ENCODE measurements around the gene KLHL5. TPM values are rescaled to one million over a fixed set of nuclear protein-coding genes. Genes with fewer than 3 reads are reported as not detected.

The KLHL5 gene
- total and polyA plus RNA-seq, 9 of the 15 experiments (the other 6 are each of a cell fraction or from before 2014, with no cell fraction given): 8.0 to 30.8 (median 22.1) TPM

DNA sequence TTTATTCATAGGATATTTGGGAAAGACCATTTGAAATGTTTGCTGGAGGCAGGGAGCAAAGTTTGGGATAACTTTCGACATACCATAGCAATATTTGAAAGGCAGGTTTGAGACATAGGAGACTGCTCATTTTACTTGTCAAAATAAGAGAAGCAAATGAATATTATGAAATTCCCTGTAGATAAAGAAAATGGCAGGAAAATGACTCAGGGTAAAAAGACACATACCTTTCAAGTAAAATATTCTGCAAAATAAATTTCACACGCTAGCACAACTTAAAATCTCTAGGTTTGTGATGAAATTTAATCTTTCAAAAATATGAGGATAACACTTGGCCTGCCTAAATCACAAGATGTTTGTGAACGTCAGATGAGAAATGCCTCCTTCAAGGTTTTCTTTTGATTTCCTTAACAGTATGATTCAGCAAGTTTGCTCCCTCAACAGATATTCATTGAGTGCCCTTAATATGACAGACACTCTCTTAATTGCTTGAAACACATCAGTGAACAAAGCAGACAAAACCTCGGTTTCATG lies 36.4 kb upstream of the KLHL5 start (continued):
- TF ChIP-seq MAFF (IDR thresholded peaks at IDR 0.05; ENCODE audit: low read length) (peak; percentile 86), ZNF561 (CRISPR knock-in tag; conservative IDR thresholded peaks at IDR 0.05) (no peak), C11orf30 (IDR thresholded peaks at IDR 0.05; ENCODE audit: low read depth) (peak; percentile 95), ZBTB8A (IDR thresholded peaks at IDR 0.05; ENCODE audit: partially characterized antibody) (no peak), BACH1 (tag; IDR thresholded peaks at IDR 0.05) (peak; percentile 69), FOSL1 (tag; conservative IDR thresholded peaks at IDR 0.05) (0 out of 2 replicates have a peak, but pooled peaks have one; percentile 28), ZFPM2 (CRISPR knock-in tag; IDR thresholded peaks at IDR 0.05) (no peak), SREBF2 (CRISPR knock-in tag; IDR thresholded peaks at IDR 0.05) (no peak), TRIM28 (IDR thresholded peaks at IDR 0.05) (0 out of 2 replicates have a peak, but pooled peaks have one; percentile 40), MEIS2 (IDR thresholded peaks at IDR 0.05; ENCODE audit: partially characterized antibody) (peak; percentile 61), ZNF316 (IDR thresholded peaks at IDR 0.05) (peak; percentile 97), ILF3 (IDR thresholded peaks at IDR 0.05; ENCODE audit: borderline replicate concordance) (no peak), CBX8 (IDR thresholded peaks at IDR 0.05; ENCODE audit: borderline replicate concordance, extremely low read depth, low read depth, low read length, poor library complexity, severe bottlenecking) (no peak), MAFG (tag; conservative IDR thresholded peaks at IDR 0.05) (peak; percentile 93), ZNF766 (CRISPR knock-in tag; conservative IDR thresholded peaks at IDR 0.05) (peak; percentile 50; the same call in 1 of the 2 replicates), MAFK (IDR thresholded peaks at IDR 0.05; ENCODE audit: low read length) (peak; percentile 85)
- TF ChIP-seq, protein P1, sequence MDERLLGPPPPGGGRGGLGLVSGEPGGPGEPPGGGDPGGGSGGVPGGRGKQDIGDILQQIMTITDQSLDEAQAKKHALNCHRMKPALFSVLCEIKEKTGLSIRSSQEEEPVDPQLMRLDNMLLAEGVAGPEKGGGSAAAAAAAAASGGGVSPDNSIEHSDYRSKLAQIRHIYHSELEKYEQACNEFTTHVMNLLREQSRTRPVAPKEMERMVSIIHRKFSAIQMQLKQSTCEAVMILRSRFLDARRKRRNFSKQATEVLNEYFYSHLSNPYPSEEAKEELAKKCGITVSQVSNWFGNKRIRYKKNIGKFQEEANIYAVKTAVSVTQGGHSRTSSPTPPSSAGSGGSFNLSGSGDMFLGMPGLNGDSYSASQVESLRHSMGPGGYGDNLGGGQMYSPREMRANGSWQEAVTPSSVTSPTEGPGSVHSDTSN (CRISPR knock-in tag; IDR thresholded peaks at IDR 0.05; ENCODE audit: low read depth): no peak
- TF ChIP-seq, protein P1 (tag; conservative IDR thresholded peaks at IDR 0.05; ENCODE audit: low read depth): peak; percentile 68
